H54 (cell line): ENCODE data around the gene TENT4A.

Experiments used
- DNase-seq: peaks from one replicate; pipeline ENCODE4 v3.0.0; 2011; ENCODE audit warnings: low spot score, mixed read lengths; ENCODE audit not compliant: insufficient read length
- FAIRE-seq: peaks from 3 replicates; lab custom pipeline; 2011; peaks lifted over from hg19 to GRCh38; lab: Jason Lieb, UNC
- POLR2A ChIP-seq: IDR thresholded peaks from 2 replicates; pipeline ENCODE4 v1.6.1; 2011; ENCODE audit warnings: low read depth, mild to moderate bottlenecking, low read length

Gene TENT4A

GRCh38 chr5:6705959-6706358, 7.3 kb upstream of the TENT4A start:
- DNase-seq (no peak), FAIRE-seq (no peak)
- TF ChIP-seq POLR2A = no peak

GRCh38 chr5:6707852-6708251, 5.4 kb upstream of the TENT4A start:
- DNase-seq (no peak), FAIRE-seq (no peak)
- no peak for TF ChIP-seq POLR2A

- no peak for TF ChIP-seq POLR2A
- FAIRE-seq (no peak), DNase-seq (no peak)
Measured at GRCh38 chr5:6708814-6709213, 4.4 kb upstream of the TENT4A start.

GRCh38 chr5:6710070-6710469, 3.2 kb upstream of the TENT4A start:
- FAIRE-seq = no peak
- no peak for DNase-seq
- TF ChIP-seq POLR2A = no peak

- TF ChIP-seq POLR2A = no peak
- DNase-seq (no peak), FAIRE-seq (no peak)
Measured at GRCh38 chr5:6710551-6711318, 2.5 kb upstream of the TENT4A start.

GRCh38 chr5:6711409-6712141, 1.7 kb upstream of the TENT4A start:
- FAIRE-seq (no peak), DNase-seq (no peak)
- no peak for TF ChIP-seq POLR2A

GRCh38 chr5:6712142-6712576, 1.1 kb upstream of the TENT4A start:
- TF ChIP-seq POLR2A = no peak; the same call in none of the 2 replicates
- peak; percentile 64 for DNase-seq
- FAIRE-seq = no peak

- FAIRE-seq (no peak), DNase-seq (peak; percentile 99)
- TF ChIP-seq POLR2A = peak; percentile 62
Measured at GRCh38 chr5:6712577-6713273, 507 bp upstream of the TENT4A start.

- TF ChIP-seq POLR2A = peak; percentile 23; the same call in 1 of the 2 replicates
- FAIRE-seq = no peak
- peak; percentile 66 for DNase-seq
Measured at GRCh38 chr5:6714226-6715041, 1.2 kb downstream of the TENT4A start.

- TF ChIP-seq POLR2A = no peak
- DNase-seq = no peak
- no peak for FAIRE-seq
Measured at GRCh38 chr5:6715271-6715670, 2.0 kb downstream of the TENT4A start.

- DNase-seq (no peak), FAIRE-seq (no peak)
- TF ChIP-seq POLR2A = no peak
Measured at GRCh38 chr5:6715758-6716628, 2.8 kb downstream of the TENT4A start.

GRCh38 chr5:6716629-6717149, 3.5 kb downstream of the TENT4A start:
- FAIRE-seq (no peak), DNase-seq (no peak)
- no peak for TF ChIP-seq POLR2A

GRCh38 chr5:6717247-6717646, 4.0 kb downstream of the TENT4A start:
- TF ChIP-seq POLR2A = no peak
- FAIRE-seq (no peak), DNase-seq (no peak)
